Liver (tissue), 9 donors: ENCODE data around the gene VPS25. TPM values are rescaled to one million over a fixed set of nuclear protein-coding genes. Genes with fewer than 3 reads are reported as not detected.

Experiments used
- DNase-seq: peaks from one replicate; pipeline ENCODE4 v3.0.0-alpha.2; 2017; ENCODE audit warnings: low spot score
- H3K27ac ChIP-seq, 2 donors: one replicate each; pipeline ENCODE4 v1.7.0; 2013; ENCODE audit warnings: inconsistent platforms in 2 of 2, low read length in 2 of 2, control low read depth in 1 of 2, low read depth in 1 of 2, mild to moderate bottlenecking in 1 of 2
- H3K27me3 ChIP-seq, 4 donors: one replicate each; pipeline versions ENCODE4 v1.6.1 to v1.7.0; 2013; ENCODE audit warnings: low read length in 3 of 4, inconsistent platforms in 1 of 4, mild to moderate bottlenecking in 1 of 4, moderate library complexity in 1 of 4; ENCODE audit not compliant: control insufficient read depth in 4 of 4, insufficient read depth in 4 of 4
- H3K36me3 ChIP-seq, 4 donors: one replicate each; pipeline versions ENCODE4 v1.6.1 to v1.7.0; 2013; ENCODE audit warnings: low read length in 3 of 4, mild to moderate bottlenecking in 3 of 4, low read depth in 1 of 4, moderate library complexity in 1 of 4; ENCODE audit not compliant: control insufficient read depth in 4 of 4, insufficient read depth in 3 of 4
- H3K4me1 ChIP-seq, 4 donors: one replicate each; pipeline versions ENCODE4 v1.6.1 to v1.7.0; 2013; ENCODE audit warnings: low read length in 3 of 4, mild to moderate bottlenecking in 3 of 4, moderate library complexity in 1 of 4; ENCODE audit not compliant: control insufficient read depth in 4 of 4, insufficient read depth in 4 of 4
- H3K4me3 ChIP-seq, 3 donors: one replicate each; pipeline versions ENCODE4 v1.6.1 to v1.7.0; 2013; ENCODE audit warnings: low read length in 3 of 3, control low read depth in 1 of 3, low read depth in 1 of 3, mild to moderate bottlenecking in 1 of 3
- H3K9ac ChIP-seq, 2 donors: one replicate each; pipeline ENCODE4 v1.7.0; 2013; ENCODE audit warnings: low read length in 2 of 2, mild to moderate bottlenecking in 2 of 2, moderate library complexity in 2 of 2, control low read depth in 1 of 2, low read depth in 1 of 2
- H3K9me3 ChIP-seq, 4 donors: one replicate each; pipeline versions ENCODE4 v1.6.1 to v1.7.0; 2013; ENCODE audit warnings: low read length in 3 of 4; ENCODE audit not compliant: control insufficient read depth in 4 of 4
- EGR1 ChIP-seq, 2 donors: IDR thresholded peaks; 2 replicates each; pipeline ENCODE4 v1.6.1; 2016 to 2018; ENCODE audit warnings: antibody characterized with exemption in 2 of 2, low read depth in 2 of 2
- FOXA1 ChIP-seq: IDR thresholded peaks from 2 replicates; pipeline ENCODE4 v1.6.1; 2016; ENCODE audit warnings: antibody characterized with exemption
- FOXA2 ChIP-seq: IDR thresholded peaks from 2 replicates; pipeline ENCODE4 v1.6.1; 2016; ENCODE audit warnings: antibody characterized with exemption
- GABPA ChIP-seq, 2 donors: IDR thresholded peaks in 1 of 2; conservative IDR thresholded peaks in 1 of 2; 2 replicates each; pipeline ENCODE4 v1.6.1; 2016; ENCODE audit warnings: antibody characterized with exemption in 2 of 2, mild to moderate bottlenecking in 1 of 2, moderate library complexity in 1 of 2
- HNF4A ChIP-seq, 2 donors: conservative IDR thresholded peaks; 2 replicates each; pipeline ENCODE4 v1.6.1; 2016; ENCODE audit warnings: antibody characterized with exemption in 2 of 2, mild to moderate bottlenecking in 2 of 2
- JUND ChIP-seq, 2 donors: IDR thresholded peaks; 2 replicates each; pipeline ENCODE4 v1.6.1; 2016; ENCODE audit warnings: antibody characterized with exemption in 2 of 2
- MAX ChIP-seq: IDR thresholded peaks from 2 replicates; pipeline ENCODE4 v1.6.1; 2016; ENCODE audit warnings: antibody characterized with exemption
- NR2F2 ChIP-seq: IDR thresholded peaks from 2 replicates; pipeline ENCODE4 v1.6.1; 2016; ENCODE audit warnings: antibody characterized with exemption
- RAD21 ChIP-seq, 2 donors: IDR thresholded peaks; 2 replicates each; pipeline ENCODE4 v1.6.1; 2016; ENCODE audit warnings: antibody characterized with exemption in 2 of 2, mild to moderate bottlenecking in 2 of 2
- RXRA ChIP-seq, 2 donors: IDR thresholded peaks; 2 replicates each; pipeline ENCODE4 v1.6.1; 2017 to 2018; ENCODE audit warnings: antibody characterized with exemption in 2 of 2, mild to moderate bottlenecking in 1 of 2
- SP1 ChIP-seq: IDR thresholded peaks from 2 replicates; pipeline ENCODE4 v1.6.1; 2018; ENCODE audit warnings: antibody characterized with exemption, mild to moderate bottlenecking
- TAF1 ChIP-seq: conservative IDR thresholded peaks from 2 replicates; pipeline ENCODE4 v1.6.1; 2016; ENCODE audit warnings: antibody characterized with exemption, mild to moderate bottlenecking
- YY1 ChIP-seq: IDR thresholded peaks from 2 replicates; pipeline ENCODE4 v1.6.1; 2016; ENCODE audit warnings: antibody characterized with exemption, mild to moderate bottlenecking
- WGBS: extraction: QIAGEN DNeasy Blood & Tissue Kit; methylation state at CpG from one replicate; pipeline ENCODE4 v1.1.7; 2013; 5-methylcytosine and 5-hydroxymethylcytosine counted together
- polyA plus RNA-seq, 2 donors: library from polyadenylated mRNA; stranded (reverse) in 1 of 2; unstranded in 1 of 2; fragments of 200-250 nt in 1 of 2; fragments of >200 nt in 1 of 2; fragmentation: Nextera tagmentation in 1 of 2; extraction: Ambion mirVana in 1 of 2; gene quantifications; one replicate each; pipeline versions ENCODE4 v1.2.1 to v1.2.3, GENCODE V29; 2013 to 2015
- total RNA-seq, 2 donors: library from RNA; depleted of rRNA; stranded (reverse); fragments of >200 nt; gene quantifications; one replicate each; pipeline ENCODE4 v1.2.3, GENCODE V29; 2014
- TF ChIP-seq, protein P1 (sequence below): fragments of 150-350 bp; IDR thresholded peaks from 2 replicates; pipeline ENCODE4 v1.5.1; 2017; ENCODE audit warnings: improper control_type of control experiment, low read depth, low read length; ENCODE audit not compliant: missing input control
- TF ChIP-seq, protein P2 (sequence below): IDR thresholded peaks from 2 replicates; pipeline ENCODE4 v1.6.1; 2016; ENCODE audit warnings: antibody characterized with exemption
- TF ChIP-seq, protein P3 (sequence below): IDR thresholded peaks from 2 replicates; pipeline ENCODE4 v1.6.1; 2016; ENCODE audit warnings: antibody characterized with exemption, mild to moderate bottlenecking
- TF ChIP-seq, protein P4 (sequence below): IDR thresholded peaks from 2 replicates; pipeline ENCODE4 v1.6.1; 2016; ENCODE audit warnings: antibody characterized with exemption
- donor health status: healthy.
- donor health status: healthy.
- donor health status: healthy.
- donor health status: healthy.
- donor health status: healthy.

Gene VPS25
- total and polyA plus RNA-seq, 4 donors: 40.9 to 65.7 (median 51.0) TPM

GRCh38 chr17:42783791-42784138 lies 10.5 kb downstream of the VPS25 start:
- Histone ChIP-seq H3K4me1 (peaks cover 4 to 16% (median 10%) of the 10 kb centered on the region in 4 donors), H3K4me3 (no peak overlapping the region), H3K9ac (no peak overlapping the region), H3K27me3 (peaks cover 0 to 6% (median 0%) of the 10 kb centered on the region in 4 donors), H3K27ac (no peak overlapping the region), H3K36me3 (peaks cover 0 to 9% (median 5%) of the 10 kb centered on the region in 4 donors), H3K9me3 (no peaks in the 10 kb centered on the region)
- no peak for DNase-seq
- WGBS: 57% methylated on average over 22 of the region's 22 CpGs
- TF ChIP-seq NR2F2: no peak
- no peak for TF ChIP-seq SP1
- TF ChIP-seq, protein P1, sequence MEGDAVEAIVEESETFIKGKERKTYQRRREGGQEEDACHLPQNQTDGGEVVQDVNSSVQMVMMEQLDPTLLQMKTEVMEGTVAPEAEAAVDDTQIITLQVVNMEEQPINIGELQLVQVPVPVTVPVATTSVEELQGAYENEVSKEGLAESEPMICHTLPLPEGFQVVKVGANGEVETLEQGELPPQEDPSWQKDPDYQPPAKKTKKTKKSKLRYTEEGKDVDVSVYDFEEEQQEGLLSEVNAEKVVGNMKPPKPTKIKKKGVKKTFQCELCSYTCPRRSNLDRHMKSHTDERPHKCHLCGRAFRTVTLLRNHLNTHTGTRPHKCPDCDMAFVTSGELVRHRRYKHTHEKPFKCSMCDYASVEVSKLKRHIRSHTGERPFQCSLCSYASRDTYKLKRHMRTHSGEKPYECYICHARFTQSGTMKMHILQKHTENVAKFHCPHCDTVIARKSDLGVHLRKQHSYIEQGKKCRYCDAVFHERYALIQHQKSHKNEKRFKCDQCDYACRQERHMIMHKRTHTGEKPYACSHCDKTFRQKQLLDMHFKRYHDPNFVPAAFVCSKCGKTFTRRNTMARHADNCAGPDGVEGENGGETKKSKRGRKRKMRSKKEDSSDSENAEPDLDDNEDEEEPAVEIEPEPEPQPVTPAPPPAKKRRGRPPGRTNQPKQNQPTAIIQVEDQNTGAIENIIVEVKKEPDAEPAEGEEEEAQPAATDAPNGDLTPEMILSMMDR: no peak

GRCh38 chr17:42784409-42784808 lies 11.2 kb downstream of the VPS25 start:
- Histone ChIP-seq H3K4me1 (peaks cover 4 to 16% (median 10%) of the 10 kb centered on the region in 4 donors), H3K9ac (no peak overlapping the region), H3K4me3 (no peak overlapping the region), H3K27ac (no peak overlapping the region), H3K36me3 (peaks cover 0 to 3% (median 0%) of the 10 kb centered on the region in 4 donors), H3K27me3 (peaks cover 0 to 6% (median 0%) of the 10 kb centered on the region in 4 donors), H3K9me3 (no peaks in the 10 kb centered on the region)
- no peak for TF ChIP-seq RXRA (IDR thresholded peaks at IDR 0.05)
- TF ChIP-seq YY1: no peak
- TF ChIP-seq FOXA2: no peak
- no peak for TF ChIP-seq GABPA (IDR thresholded peaks at IDR 0.05 in 1 of 2, conservative IDR thresholded peaks at IDR 0.05 in 1 of 2)
- no peak for TF ChIP-seq EGR1 (IDR thresholded peaks at IDR 0.05; ENCODE audit: low read depth in 2 of 2)
- TF ChIP-seq, protein P1: no peak
- TF ChIP-seq HNF4A (conservative IDR thresholded peaks at IDR 0.05): no peak
- TF ChIP-seq, protein P2, sequence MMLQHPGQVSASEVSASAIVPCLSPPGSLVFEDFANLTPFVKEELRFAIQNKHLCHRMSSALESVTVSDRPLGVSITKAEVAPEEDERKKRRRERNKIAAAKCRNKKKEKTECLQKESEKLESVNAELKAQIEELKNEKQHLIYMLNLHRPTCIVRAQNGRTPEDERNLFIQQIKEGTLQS: no peak
- TF ChIP-seq JUND (IDR thresholded peaks at IDR 0.05): no peak
- TF ChIP-seq NR2F2: no peak
- no peak for TF ChIP-seq MAX
- TF ChIP-seq, protein P3, sequence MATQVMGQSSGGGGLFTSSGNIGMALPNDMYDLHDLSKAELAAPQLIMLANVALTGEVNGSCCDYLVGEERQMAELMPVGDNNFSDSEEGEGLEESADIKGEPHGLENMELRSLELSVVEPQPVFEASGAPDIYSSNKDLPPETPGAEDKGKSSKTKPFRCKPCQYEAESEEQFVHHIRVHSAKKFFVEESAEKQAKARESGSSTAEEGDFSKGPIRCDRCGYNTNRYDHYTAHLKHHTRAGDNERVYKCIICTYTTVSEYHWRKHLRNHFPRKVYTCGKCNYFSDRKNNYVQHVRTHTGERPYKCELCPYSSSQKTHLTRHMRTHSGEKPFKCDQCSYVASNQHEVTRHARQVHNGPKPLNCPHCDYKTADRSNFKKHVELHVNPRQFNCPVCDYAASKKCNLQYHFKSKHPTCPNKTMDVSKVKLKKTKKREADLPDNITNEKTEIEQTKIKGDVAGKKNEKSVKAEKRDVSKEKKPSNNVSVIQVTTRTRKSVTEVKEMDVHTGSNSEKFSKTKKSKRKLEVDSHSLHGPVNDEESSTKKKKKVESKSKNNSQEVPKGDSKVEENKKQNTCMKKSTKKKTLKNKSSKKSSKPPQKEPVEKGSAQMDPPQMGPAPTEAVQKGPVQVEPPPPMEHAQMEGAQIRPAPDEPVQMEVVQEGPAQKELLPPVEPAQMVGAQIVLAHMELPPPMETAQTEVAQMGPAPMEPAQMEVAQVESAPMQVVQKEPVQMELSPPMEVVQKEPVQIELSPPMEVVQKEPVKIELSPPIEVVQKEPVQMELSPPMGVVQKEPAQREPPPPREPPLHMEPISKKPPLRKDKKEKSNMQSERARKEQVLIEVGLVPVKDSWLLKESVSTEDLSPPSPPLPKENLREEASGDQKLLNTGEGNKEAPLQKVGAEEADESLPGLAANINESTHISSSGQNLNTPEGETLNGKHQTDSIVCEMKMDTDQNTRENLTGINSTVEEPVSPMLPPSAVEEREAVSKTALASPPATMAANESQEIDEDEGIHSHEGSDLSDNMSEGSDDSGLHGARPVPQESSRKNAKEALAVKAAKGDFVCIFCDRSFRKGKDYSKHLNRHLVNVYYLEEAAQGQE: no peak
- TF ChIP-seq, protein P4, sequence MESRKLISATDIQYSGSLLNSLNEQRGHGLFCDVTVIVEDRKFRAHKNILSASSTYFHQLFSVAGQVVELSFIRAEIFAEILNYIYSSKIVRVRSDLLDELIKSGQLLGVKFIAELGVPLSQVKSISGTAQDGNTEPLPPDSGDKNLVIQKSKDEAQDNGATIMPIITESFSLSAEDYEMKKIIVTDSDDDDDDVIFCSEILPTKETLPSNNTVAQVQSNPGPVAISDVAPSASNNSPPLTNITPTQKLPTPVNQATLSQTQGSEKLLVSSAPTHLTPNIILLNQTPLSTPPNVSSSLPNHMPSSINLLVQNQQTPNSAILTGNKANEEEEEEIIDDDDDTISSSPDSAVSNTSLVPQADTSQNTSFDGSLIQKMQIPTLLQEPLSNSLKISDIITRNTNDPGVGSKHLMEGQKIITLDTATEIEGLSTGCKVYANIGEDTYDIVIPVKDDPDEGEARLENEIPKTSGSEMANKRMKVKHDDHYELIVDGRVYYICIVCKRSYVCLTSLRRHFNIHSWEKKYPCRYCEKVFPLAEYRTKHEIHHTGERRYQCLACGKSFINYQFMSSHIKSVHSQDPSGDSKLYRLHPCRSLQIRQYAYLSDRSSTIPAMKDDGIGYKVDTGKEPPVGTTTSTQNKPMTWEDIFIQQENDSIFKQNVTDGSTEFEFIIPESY: no peak
- no peak for TF ChIP-seq FOXA1
- TF ChIP-seq SP1: no peak
- TF ChIP-seq RAD21 (IDR thresholded peaks at IDR 0.05): no peak
- TF ChIP-seq TAF1: no peak
- WGBS: 62% methylated on average over 25 of the region's 25 CpGs
- DNase-seq: no peak
